ENCODE results near the gene TMA7B.

The TMA7B gene

DNA sequence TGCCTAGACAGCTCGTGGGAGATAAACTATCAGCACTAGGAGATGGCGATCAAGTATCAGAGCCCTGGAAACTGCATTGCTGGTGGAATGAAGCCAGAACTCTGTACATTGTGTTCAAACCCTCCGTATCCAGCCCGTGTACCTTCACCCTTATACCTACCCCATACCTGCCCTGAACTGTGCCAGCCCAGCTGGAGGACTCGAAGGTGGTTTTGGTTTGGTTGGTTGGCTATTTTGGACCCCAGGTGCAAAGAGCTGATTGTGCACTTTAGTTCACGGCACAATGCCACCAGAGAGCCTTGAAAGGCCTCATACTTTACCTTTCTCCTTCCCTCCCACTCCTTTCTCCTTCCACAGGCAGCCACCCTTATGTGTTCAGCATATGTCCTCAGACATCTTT, 50.5 kb downstream of the TMA7B start:
- TF ChIP-seq, protein P1, sequence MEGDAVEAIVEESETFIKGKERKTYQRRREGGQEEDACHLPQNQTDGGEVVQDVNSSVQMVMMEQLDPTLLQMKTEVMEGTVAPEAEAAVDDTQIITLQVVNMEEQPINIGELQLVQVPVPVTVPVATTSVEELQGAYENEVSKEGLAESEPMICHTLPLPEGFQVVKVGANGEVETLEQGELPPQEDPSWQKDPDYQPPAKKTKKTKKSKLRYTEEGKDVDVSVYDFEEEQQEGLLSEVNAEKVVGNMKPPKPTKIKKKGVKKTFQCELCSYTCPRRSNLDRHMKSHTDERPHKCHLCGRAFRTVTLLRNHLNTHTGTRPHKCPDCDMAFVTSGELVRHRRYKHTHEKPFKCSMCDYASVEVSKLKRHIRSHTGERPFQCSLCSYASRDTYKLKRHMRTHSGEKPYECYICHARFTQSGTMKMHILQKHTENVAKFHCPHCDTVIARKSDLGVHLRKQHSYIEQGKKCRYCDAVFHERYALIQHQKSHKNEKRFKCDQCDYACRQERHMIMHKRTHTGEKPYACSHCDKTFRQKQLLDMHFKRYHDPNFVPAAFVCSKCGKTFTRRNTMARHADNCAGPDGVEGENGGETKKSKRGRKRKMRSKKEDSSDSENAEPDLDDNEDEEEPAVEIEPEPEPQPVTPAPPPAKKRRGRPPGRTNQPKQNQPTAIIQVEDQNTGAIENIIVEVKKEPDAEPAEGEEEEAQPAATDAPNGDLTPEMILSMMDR (IDR thresholded peaks at IDR 0.05) = no peak
